Endodermal cell (in vitro differentiated cells): Measurements from ENCODE around the gene MECR. TPM values are rescaled to one million over a fixed set of nuclear protein-coding genes. Genes with fewer than 3 reads are reported as not detected.
A peak's percentile ranks its signal among the peaks of the same experiment; 100 is the strongest.

Source experiments
- DNase-seq: peaks from one replicate; pipeline ENCODE4 v3.0.0-alpha.2; 2017
- H3K27ac ChIP-seq: 2 replicates; pipeline ENCODE4 v1.5.1; 2013; ENCODE audit warnings: mild to moderate bottlenecking, low read depth, low read length, moderate library complexity
- H3K27me3 ChIP-seq: 2 replicates; pipeline ENCODE4 v1.6.1; 2013; ENCODE audit warnings: mild to moderate bottlenecking, low read length, moderate library complexity; ENCODE audit not compliant: insufficient read depth, control insufficient read depth, poor library complexity, severe bottlenecking
- H3K36me3 ChIP-seq: 2 replicates; pipeline ENCODE4 v1.7.0; 2013; ENCODE audit warnings: mild to moderate bottlenecking, low read length, moderate library complexity; ENCODE audit not compliant: control insufficient read depth, insufficient read depth
- H3K4me1 ChIP-seq: one replicate; pipeline ENCODE4 v1.7.0; 2013; ENCODE audit warnings: low read length; ENCODE audit not compliant: control insufficient read depth, insufficient read depth
- H3K4me3 ChIP-seq: 2 replicates; pipeline ENCODE4 v1.5.1; 2013; ENCODE audit warnings: mild to moderate bottlenecking, low read length, moderate library complexity
- H3K9ac ChIP-seq: 2 replicates; pipeline ENCODE4 v1.6.1; 2013; ENCODE audit warnings: mild to moderate bottlenecking, low read length, moderate library complexity; ENCODE audit not compliant: poor library complexity, severe bottlenecking; ENCODE audit errors: extremely low read depth
- H3K9me3 ChIP-seq: 2 replicates; pipeline ENCODE4 v1.6.1; 2013; ENCODE audit warnings: mild to moderate bottlenecking, low read length, moderate library complexity; ENCODE audit not compliant: control insufficient read depth
- H3K27ac Mint-ChIP-seq: 2 replicates; pipeline ENCODE4 v1.8.0; 2020; ENCODE audit warnings: mixed read lengths
- H3K27me3 Mint-ChIP-seq: 2 replicates; pipeline ENCODE4 v1.8.0; 2021; ENCODE audit warnings: mild to moderate bottlenecking, mixed read lengths; ENCODE audit not compliant: insufficient read depth
- H3K36me3 Mint-ChIP-seq: 2 replicates; pipeline ENCODE4 v1.8.0; 2020; ENCODE audit warnings: low read depth, mixed read lengths
- H3K4me1 Mint-ChIP-seq: 2 replicates; pipeline ENCODE4 v1.8.0; 2020; ENCODE audit warnings: mixed read lengths
- H3K4me3 Mint-ChIP-seq: 2 replicates; pipeline ENCODE4 v1.8.0; 2020; ENCODE audit warnings: mild to moderate bottlenecking, moderate library complexity, mixed read lengths
- H3K9me3 Mint-ChIP-seq: 2 replicates; pipeline ENCODE4 v1.8.0; 2020; ENCODE audit warnings: mild to moderate bottlenecking, mixed read lengths
- CTCF ChIP-seq: fragments of 200-600 bp; sonication (generic); conservative IDR thresholded peaks from 2 replicates; pipeline ENCODE4 v1.5.0; 2021; ENCODE audit warnings: antibody characterized with exemption, mild to moderate bottlenecking
- WGBS, 2 experiments: methylation state at CpG; one replicate each; pipeline versions ENCODE4 v1.1.5 to v1.1.7; 2013; ENCODE audit warnings: missing lambda C conversion rate in 2 of 2, mixed read lengths in 1 of 2; ENCODE audit not compliant: insufficient coverage in 1 of 2, insufficient read length in 1 of 2; 5-methylcytosine and 5-hydroxymethylcytosine counted together
- total RNA-seq, 2 donors: library from RNA; stranded (reverse); fragmentation: NEBNext Ultra II Directional in 1 of 2; extraction: Animal tissue kit (Norgen Biotek cat#: 25700) in 1 of 2; gene quantifications; 2 replicates in 1 of 2; 3 replicates in 1 of 2; pipeline ENCODE4 v1.2.1, GENCODE V29; 2021

MECR gene
- total RNA-seq, 2 donors from 2014 or later: 33.3 to 38.2 TPM

GRCh38 chr1:29251164-29252124, 20.7 kb upstream of the MECR start:
- Mint-ChIP-seq H3K4me3 (no peak overlapping the region), H3K27me3 (no peaks in the 10 kb centered on the region), H3K4me1 (peaks cover 47% of the 10 kb centered on the region), H3K27ac (peak overlapping the region; percentile 87), H3K9me3 (no peaks in the 10 kb centered on the region), H3K36me3 (no peaks in the 10 kb centered on the region)
- Histone ChIP-seq H3K4me1 (peaks cover 16% of the 10 kb centered on the region), H3K27ac (no peak overlapping the region), H3K4me3 (no peak overlapping the region), H3K36me3 (no peaks in the 10 kb centered on the region), H3K9ac (no peak overlapping the region), H3K27me3 (no peaks in the 10 kb centered on the region), H3K9me3 (no peaks in the 10 kb centered on the region)
- 91 to 100% methylated on average over 5 to 8 of the region's 8 CpGs for WGBS, 2 experiments
- TF ChIP-seq CTCF: no peak
- DNase-seq: peak; percentile 38

DNA sequence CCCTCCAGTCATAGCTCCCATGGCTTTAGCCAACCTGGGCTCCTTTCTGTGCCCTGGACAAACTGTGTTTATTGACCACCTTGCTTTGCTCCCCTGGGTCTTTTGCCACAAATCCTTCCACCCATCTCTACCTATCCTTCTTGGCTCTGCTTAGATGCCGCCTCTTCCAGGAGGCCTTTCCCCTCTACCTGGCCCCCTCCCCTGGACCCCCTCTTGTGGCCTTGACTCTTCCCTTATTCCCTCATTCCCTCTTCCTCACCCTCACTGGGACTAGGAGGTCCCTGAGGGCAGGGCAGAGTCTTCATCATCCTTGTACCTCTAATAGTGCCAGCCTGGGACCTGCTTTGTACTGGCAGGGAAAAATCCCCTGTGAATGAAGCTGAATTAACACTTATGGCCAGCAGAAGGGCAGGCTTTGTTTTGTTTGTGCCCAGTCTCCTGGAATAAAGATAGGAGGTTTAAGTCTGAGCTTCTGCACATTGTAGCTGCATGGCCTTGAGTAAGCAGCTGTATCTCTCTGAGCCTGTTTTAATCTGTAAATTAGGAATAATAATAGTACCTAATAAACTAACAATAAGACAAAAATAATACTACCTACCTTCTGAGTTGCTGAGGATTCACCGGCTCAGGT, 19.3 kb upstream of the MECR start:
- peak overlapping the region; percentile 60 for H3K9ac ChIP-seq
- Mint-ChIP-seq H3K36me3 (no peaks in the 10 kb centered on the region), H3K4me3 (peak overlapping the region; percentile 31), H3K4me1 (peaks cover 40% of the 10 kb centered on the region), H3K9me3 (no peaks in the 10 kb centered on the region), H3K27me3 (no peaks in the 10 kb centered on the region), H3K27ac (peak overlapping the region; percentile 96)
- H3K4me3 ChIP-seq: peak overlapping the region; percentile 65
- no peaks in the 10 kb centered on the region for H3K36me3 ChIP-seq
- DNase-seq: peak; percentile 53
- H3K27me3 ChIP-seq: no peaks in the 10 kb centered on the region
- H3K4me1 ChIP-seq: peaks cover 19% of the 10 kb centered on the region
- H3K9me3 ChIP-seq: no peaks in the 10 kb centered on the region
- no peak for TF ChIP-seq CTCF
- peak overlapping the region; percentile 86 for H3K27ac ChIP-seq
- WGBS, 2 experiments: 96 to 100% methylated on average over 1 to 2 of the region's 2 CpGs

- Histone ChIP-seq H3K9ac (peak overlapping the region; percentile 60), H3K36me3 (no peaks in the 10 kb centered on the region), H3K27me3 (no peaks in the 10 kb centered on the region), H3K4me1 (peaks cover 27% of the 10 kb centered on the region), H3K9me3 (no peaks in the 10 kb centered on the region), H3K4me3 (peak overlapping the region; percentile 65), H3K27ac (peak overlapping the region; percentile 86)
- Mint-ChIP-seq H3K4me1 (peaks cover 40% of the 10 kb centered on the region), H3K27ac (peak overlapping the region; percentile 96), H3K9me3 (no peaks in the 10 kb centered on the region), H3K27me3 (no peaks in the 10 kb centered on the region), H3K4me3 (peak overlapping the region; percentile 31), H3K36me3 (no peaks in the 10 kb centered on the region)
- no peak for TF ChIP-seq CTCF
- DNase-seq: peak; percentile 95
- 49% methylated on average over 8 of the region's 8 CpGs; no CpG with 5 or more reads in 1 of the 2 experiments for WGBS, 2 experiments
Observed at GRCh38 chr1:29249170-29249691, 18.5 kb upstream of the MECR start.
